Thyroid gland (tissue), 4 donors: ENCODE data around the gene SLC5A1. TPM values are rescaled to one million over a fixed set of nuclear protein-coding genes. Genes with fewer than 3 reads are reported as not detected.
"Not testable (repeated sequence)": the region's sequence is repeated elsewhere in the genome, so short reads cannot be mapped to it uniquely, and the experiment has no call there.

Experiments used
- DNase-seq, 2 donors: peaks; one replicate each; pipeline ENCODE4 v3.0.0-alpha.2; 2019
- H3K27ac ChIP-seq, 3 donors: fragments of 200-600 bp; sonication (generic); 1 replicate in 2 of 3; 2 replicates in 1 of 3; pipeline ENCODE4 v1.5.1; 2016 to 2019; ENCODE audit warnings: mild to moderate bottlenecking in 1 of 3, moderate library complexity in 1 of 3
- H3K27me3 ChIP-seq: fragments of 200-600 bp; sonication (generic); one replicate; pipeline ENCODE4 v1.5.1; 2019
- H3K36me3 ChIP-seq, 2 donors: fragments of 200-600 bp; sonication (generic); one replicate each; pipeline ENCODE4 v1.5.1; 2016 to 2019
- H3K4me1 ChIP-seq, 2 donors: fragments of 200-600 bp; sonication (generic); one replicate each; pipeline ENCODE4 v1.5.1; 2017 to 2019
- H3K4me3 ChIP-seq, 3 donors: fragments of 200-600 bp; sonication (generic); replicated peaks in 1 of 3; 1 replicate in 2 of 3; 2 replicates in 1 of 3; pipeline ENCODE4 v1.5.1; 2016; ENCODE audit warnings: mild to moderate bottlenecking in 1 of 3
- H3K9me3 ChIP-seq: fragments of 200-600 bp; sonication (generic); one replicate; pipeline ENCODE4 v1.5.1; 2017
- CTCF ChIP-seq, 6 experiments: fragments of 200-600 bp in 3 of 6; fragments of 450-650 bp in 3 of 6; sonication (generic) in 3 of 6; IDR thresholded peaks; one replicate each; pipeline ENCODE4 v1.5.1; 2016 to 2019; ENCODE audit warnings: antibody characterized with exemption in 6 of 6, mild to moderate bottlenecking in 2 of 6, inconsistent platforms in 1 of 6, moderate library complexity in 1 of 6
- POLR2A ChIP-seq, 2 donors: fragments of 450-650 bp; IDR thresholded peaks; one replicate each; pipeline ENCODE4 v1.6.1; 2017; ENCODE audit warnings: antibody characterized with exemption in 2 of 2, mild to moderate bottlenecking in 2 of 2, moderate library complexity in 1 of 2
- WGBS, 2 donors: methylation state at CpG; one replicate each; pipeline ENCODE4 v1.1.5; 2017; 5-methylcytosine and 5-hydroxymethylcytosine counted together
- intact Hi-C: fragments of 100-400 bp; cut with DNase I; formaldehyde crosslinking; loops from one replicate; pipeline ENCODE4 v1.15.1; 2023
- total RNA-seq, 4 donors: library from RNA; depleted of rRNA; stranded (reverse); fragments of >200 nt; gene quantifications; one replicate each; pipeline ENCODE4 v1.2.3, GENCODE V29; 2016

Gene SLC5A1
- total RNA-seq, 4 donors from 2014 or later = not detected

GRCh38 chr22:32132126-32132525, 89.1 kb downstream of the SLC5A1 start:
- no peak overlapping the region for H3K4me3 ChIP-seq
- no peaks in the 10 kb centered on the region for H3K4me1 ChIP-seq
- no peaks in the 10 kb centered on the region for H3K27me3 ChIP-seq
- TF ChIP-seq CTCF (IDR thresholded peaks at IDR 0.05) = no peak
- TF ChIP-seq POLR2A (IDR thresholded peaks at IDR 0.05) = no peak
- 91 to 93% methylated on average over 9 to 11 of the region's 11 CpGs for WGBS, 2 donors
- no peak for DNase-seq
- no peak overlapping the region for H3K27ac ChIP-seq
- intact Hi-C loops = no loop called here
- H3K9me3 ChIP-seq = no peaks in the 10 kb centered on the region
- no peaks in the 10 kb centered on the region for H3K36me3 ChIP-seq

DNA sequence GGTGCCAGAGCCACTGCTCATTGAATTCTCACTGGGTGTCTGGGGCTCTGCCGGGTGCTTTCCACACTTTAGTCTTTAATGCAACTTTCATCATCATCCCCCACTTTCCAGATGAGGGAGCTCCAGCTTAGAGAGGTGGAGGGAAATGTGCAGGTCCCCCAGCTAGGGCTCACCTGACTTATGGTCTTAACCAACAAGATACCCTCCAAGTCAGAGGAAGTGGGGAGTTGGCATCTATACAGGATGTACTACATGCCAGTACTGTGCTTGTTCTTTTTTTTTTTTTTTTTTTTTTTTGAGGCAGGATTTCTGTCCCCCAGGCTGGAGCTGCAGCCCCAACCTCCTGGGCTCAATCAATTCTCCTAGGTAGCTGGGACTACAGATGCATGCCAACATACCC, 89.7 kb downstream of the SLC5A1 start:
- Histone ChIP-seq H3K27ac (no peak overlapping the region), H3K36me3 (no peaks in the 10 kb centered on the region), H3K4me1 (no peaks in the 10 kb centered on the region), H3K9me3 (no peaks in the 10 kb centered on the region), H3K4me3 (no peak overlapping the region), H3K27me3 (no peaks in the 10 kb centered on the region)
- intact Hi-C loops = no loop called here
- WGBS, 2 donors = 67 to 92% methylated on average over 1 of the region's 1 CpG
- no peak for DNase-seq
- TF ChIP-seq CTCF (IDR thresholded peaks at IDR 0.05) (no peak), POLR2A (IDR thresholded peaks at IDR 0.05) (no peak)

DNA sequence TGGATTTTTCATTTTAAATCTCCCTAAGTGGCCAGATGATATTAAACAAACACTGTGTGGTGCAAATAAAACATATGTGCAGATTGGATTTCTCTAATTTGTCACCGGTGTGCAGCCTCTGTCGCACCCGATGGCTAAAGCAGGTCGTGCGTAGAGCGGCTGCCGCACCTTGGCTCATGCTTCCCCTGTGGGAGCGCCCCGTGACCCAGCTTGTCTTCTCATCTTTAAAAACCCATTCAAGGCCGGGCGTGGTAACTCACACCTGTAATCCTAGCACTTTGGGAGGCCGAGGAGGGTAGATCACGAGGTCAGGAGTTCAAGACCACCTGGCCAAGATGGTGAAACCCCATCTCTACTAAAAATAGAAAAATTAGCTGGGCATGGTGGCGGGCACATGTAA, 91.7 kb downstream of the SLC5A1 start:
- WGBS, 2 donors = 89 to 92% methylated on average over 14 of the region's 14 CpGs

GRCh38 chr22:32135958-32136357, 92.9 kb downstream of the SLC5A1 start:
- H3K27me3 ChIP-seq, DNase-seq, intact Hi-C loops, H3K4me3 ChIP-seq, H3K4me1 ChIP-seq, H3K36me3 ChIP-seq, H3K27ac ChIP-seq, H3K9me3 ChIP-seq: not testable (repeated sequence)
- 83 to 88% methylated on average over 3 of the region's 3 CpGs for WGBS, 2 donors

More for the DNA sequence above, 91.7 kb downstream of the SLC5A1 start:
- H3K4me1 ChIP-seq, intact Hi-C loops, H3K27ac ChIP-seq, H3K27me3 ChIP-seq, H3K9me3 ChIP-seq, H3K4me3 ChIP-seq, DNase-seq, H3K36me3 ChIP-seq: not testable (repeated sequence)

DNA sequence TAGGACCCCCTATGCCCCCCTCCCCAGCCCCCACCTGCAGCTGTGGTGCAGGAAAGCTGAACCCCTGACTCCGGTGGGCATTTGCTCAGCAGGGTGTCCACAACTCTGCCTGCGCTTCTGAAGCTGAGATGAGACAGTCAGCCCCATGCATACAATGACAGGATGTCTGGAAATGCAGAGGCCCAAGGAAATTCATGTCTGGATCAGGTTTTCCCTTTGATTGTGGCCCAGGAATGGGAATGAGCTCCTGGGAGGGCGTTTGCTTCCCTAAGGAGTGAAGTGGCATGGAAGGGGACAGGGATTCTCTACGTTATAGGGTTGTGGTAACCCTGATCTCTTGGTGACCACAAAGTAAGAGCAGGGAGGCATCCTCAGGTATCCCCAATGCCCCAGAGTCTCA, 93.8 kb downstream of the SLC5A1 start:
- 69 to 76% methylated on average over 2 to 4 of the region's 4 CpGs for WGBS, 2 donors
- DNase-seq, H3K36me3 ChIP-seq, intact Hi-C loops, H3K4me1 ChIP-seq, H3K27me3 ChIP-seq, H3K4me3 ChIP-seq, H3K9me3 ChIP-seq, H3K27ac ChIP-seq: not testable (repeated sequence)

DNA sequence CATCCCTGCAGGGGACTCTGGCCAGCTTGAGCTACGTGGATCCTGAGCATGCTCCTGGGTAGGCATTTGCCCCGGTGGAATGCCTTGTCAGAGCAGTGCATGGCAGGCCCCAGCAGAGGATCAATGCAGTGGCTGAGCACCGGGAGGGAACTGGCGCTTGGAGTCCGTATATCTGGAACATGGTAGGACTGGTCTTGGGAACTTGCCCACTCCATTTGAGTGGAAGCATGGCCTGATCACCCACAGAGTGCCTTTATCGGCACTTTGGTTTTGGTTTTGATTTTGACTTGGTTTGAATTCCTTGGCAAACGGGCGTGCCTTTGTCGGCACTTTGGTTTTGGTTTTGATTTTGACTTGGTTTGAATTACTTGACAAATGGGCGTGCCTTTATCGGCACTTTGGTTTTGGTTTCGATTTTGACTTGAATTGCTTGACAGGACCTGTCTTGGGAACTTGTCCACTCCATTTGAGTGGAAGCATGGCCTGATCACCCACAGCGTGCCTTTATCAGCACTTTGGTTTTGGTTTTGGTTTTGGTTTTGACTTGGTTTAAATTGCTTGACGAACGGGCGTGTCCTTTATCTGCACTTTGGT, 94.8 kb downstream of the SLC5A1 start:
- intact Hi-C loops, H3K27me3 ChIP-seq, H3K9me3 ChIP-seq, H3K27ac ChIP-seq, H3K36me3 ChIP-seq, DNase-seq, H3K4me1 ChIP-seq: not testable (repeated sequence)
- WGBS, 2 donors = 68 to 81% methylated on average over 15 to 16 of the region's 16 CpGs
- peak overlapping the region in 1 of 3 donors; percentile 14 for H3K4me3 ChIP-seq

DNA sequence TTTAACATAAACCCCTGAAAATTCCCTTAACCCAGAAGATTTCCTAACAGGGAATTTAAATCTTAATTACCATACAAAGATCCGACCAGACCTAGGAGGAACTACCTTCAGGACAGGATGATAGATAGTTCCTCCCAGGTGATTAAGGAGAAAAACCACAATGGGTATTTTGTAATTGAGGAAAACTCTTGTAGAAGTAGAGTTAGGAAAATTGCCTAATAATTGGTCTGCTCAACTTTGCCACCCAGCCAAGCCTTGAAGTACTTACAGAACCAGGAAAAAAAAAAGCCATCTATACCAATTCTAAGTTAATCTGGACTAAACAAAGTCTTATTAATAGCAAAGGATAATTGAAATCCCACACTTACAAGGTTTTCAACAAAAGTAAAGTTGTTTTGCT, 95.5 kb downstream of the SLC5A1 start:
- H3K27ac ChIP-seq, H3K4me3 ChIP-seq, H3K27me3 ChIP-seq, H3K9me3 ChIP-seq, intact Hi-C loops, H3K36me3 ChIP-seq, DNase-seq, H3K4me1 ChIP-seq: not testable (repeated sequence)
- WGBS, 2 donors = 69 to 81% methylated on average over 1 of the region's 1 CpG

GRCh38 chr22:32140688-32141087, 97.6 kb downstream of the SLC5A1 start:
- H3K27me3 ChIP-seq, H3K9me3 ChIP-seq, H3K27ac ChIP-seq, H3K4me3 ChIP-seq, H3K36me3 ChIP-seq, DNase-seq, intact Hi-C loops, H3K4me1 ChIP-seq: not testable (repeated sequence)
- TF ChIP-seq CTCF (IDR thresholded peaks at IDR 0.05) = peak in 1 of 6 experiments; percentile 21
- WGBS, 2 donors = 29 to 32% methylated on average over 3 of the region's 6 CpGs
